NCI-H2227 treated with DMSO at 0.1 percent for 48 hours (cell line): ENCODE measurements around the gene CIAO2A.
"Not testable (repeated sequence)": the region's sequence is repeated elsewhere in the genome, so short reads cannot be mapped to it uniquely, and the experiment has no call there.

ENCODE experiments used
- DNase-seq: peaks from one replicate; lab custom pipeline; 2025; lab: John Stamatoyannopoulos, UW

Gene CIAO2A

GRCh38 chr15:64071931-64072765 lies 21.5 kb downstream of the CIAO2A start:
- DNase-seq, result no peak

DNA sequence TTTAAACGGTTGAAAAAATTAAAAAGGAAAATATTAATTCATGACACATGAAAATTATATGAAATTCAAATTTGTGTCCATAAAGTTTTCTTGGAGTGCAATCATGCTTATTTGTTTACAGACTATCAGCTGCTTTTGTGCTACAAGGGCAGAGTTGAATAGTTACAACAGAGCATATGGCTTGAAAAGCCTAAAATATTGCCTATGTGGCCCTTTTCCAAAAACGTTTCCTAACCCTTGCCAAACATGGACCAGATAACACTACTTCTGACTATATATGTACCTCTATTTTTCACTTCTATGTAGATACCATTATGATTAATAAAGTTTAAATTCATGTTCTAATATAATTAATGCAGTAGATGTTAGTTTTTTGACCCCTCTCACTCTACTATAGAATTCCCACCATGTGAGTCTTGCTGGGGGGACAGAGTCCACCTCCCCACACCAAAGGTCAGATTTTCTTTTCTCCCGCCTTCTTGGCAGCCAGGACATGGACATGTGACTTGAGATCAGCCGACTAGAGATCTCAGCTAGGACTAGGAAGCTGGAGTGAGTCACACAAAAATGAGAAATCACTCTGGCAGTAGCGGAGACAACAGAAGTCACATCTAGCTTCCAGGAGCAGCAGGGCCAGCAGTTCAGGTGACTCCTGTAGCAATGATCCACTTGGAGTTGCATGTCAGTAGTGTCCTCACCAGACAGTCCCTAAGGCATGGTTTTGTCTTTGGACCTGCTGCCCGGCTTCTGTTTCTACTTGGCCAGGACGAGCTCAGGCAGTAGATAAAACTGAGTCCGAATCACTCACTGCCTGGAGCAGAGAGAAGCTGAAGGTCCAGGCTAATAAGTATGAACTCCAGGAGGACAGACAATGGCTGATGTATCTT lies 22.4 kb downstream of the CIAO2A start:
- no peak for DNase-seq

- no peak for DNase-seq
Measured at GRCh38 chr15:64070106-64070505, 23.5 kb downstream of the CIAO2A start.

- DNase-seq, result no peak
Measured at GRCh38 chr15:64068133-64068532, 25.5 kb downstream of the CIAO2A start.

DNA sequence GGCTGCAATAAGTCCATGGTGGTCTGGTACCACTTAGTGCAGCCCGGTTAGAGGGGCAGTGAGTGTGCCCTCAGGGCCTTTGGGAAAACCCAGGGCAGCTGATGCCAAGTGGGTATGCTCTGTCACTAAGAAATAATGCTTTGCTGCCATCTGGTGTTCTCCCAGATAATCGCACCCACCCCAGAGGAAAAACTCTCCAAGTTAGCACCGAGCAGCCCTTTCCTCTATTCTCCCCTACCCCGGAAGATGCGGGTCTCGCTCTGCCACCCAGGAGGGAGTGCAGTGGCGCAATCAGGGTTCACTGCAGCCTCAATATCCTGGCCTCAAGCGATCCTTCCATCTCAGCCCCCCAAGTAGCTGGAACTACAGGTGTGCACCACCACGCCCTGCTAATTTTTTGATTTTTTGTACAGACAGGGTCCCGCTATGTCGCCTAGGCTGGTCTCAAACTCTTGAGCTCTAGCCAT lies 26.0 kb downstream of the CIAO2A start:
- peak; percentile 38 for DNase-seq

GRCh38 chr15:64066451-64066850 lies 27.2 kb downstream of the CIAO2A start:
- no peak for DNase-seq

DNA sequence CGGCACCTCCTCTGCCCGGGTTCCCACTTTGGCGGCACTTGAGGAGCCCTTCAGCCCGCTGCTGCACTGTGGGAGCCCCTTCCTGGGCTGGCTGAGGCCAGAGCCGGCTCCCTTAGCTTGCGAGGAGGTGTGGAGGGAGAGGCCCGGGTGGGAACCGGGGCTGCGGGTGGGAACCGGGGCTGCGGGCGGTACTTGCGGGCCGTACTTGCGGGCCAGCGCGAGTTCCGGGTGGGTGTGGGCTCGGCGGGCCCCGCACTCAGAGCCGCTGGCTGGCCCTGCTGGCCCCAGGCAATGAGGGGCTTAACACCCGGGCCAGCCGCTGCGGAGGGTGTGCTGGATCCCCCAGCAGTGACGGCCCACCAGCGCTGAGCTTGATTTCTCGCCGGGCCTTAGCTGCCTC lies 32.9 kb downstream of the CIAO2A start:
- no peak for DNase-seq

- not testable (repeated sequence) for DNase-seq
Measured at GRCh38 chr15:64059104-64059503, 34.5 kb downstream of the CIAO2A start.

DNA sequence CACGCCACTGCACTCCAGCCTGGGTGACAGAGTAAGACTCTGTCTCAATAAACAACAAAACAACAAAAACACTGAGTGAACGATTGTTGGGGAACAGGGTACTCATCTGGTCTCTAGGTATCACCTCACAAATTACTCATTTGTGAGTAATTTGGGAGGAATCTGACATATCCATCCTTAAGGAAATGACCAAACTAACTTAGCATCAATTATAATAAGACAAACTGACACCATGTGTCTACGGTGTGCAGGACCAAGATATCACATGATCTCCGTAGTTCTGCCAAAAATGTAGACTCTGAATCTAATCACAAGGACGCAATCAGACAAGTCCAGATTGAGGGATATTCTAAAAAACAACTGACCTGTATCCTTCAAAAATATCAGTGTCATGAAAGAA lies 35.4 kb downstream of the CIAO2A start:
- no peak for DNase-seq

GRCh38 chr15:64053674-64054073 lies 40.0 kb downstream of the CIAO2A start:
- DNase-seq, result not testable (repeated sequence)

GRCh38 chr15:64052925-64053491 lies 40.6 kb downstream of the CIAO2A start:
- DNase-seq, result no peak

GRCh38 chr15:64051407-64052259 lies 42.0 kb downstream of the CIAO2A start:
- DNase-seq, result no peak

- no peak for DNase-seq
Measured at GRCh38 chr15:64051093-64051402, 42.6 kb downstream of the CIAO2A start.

DNA sequence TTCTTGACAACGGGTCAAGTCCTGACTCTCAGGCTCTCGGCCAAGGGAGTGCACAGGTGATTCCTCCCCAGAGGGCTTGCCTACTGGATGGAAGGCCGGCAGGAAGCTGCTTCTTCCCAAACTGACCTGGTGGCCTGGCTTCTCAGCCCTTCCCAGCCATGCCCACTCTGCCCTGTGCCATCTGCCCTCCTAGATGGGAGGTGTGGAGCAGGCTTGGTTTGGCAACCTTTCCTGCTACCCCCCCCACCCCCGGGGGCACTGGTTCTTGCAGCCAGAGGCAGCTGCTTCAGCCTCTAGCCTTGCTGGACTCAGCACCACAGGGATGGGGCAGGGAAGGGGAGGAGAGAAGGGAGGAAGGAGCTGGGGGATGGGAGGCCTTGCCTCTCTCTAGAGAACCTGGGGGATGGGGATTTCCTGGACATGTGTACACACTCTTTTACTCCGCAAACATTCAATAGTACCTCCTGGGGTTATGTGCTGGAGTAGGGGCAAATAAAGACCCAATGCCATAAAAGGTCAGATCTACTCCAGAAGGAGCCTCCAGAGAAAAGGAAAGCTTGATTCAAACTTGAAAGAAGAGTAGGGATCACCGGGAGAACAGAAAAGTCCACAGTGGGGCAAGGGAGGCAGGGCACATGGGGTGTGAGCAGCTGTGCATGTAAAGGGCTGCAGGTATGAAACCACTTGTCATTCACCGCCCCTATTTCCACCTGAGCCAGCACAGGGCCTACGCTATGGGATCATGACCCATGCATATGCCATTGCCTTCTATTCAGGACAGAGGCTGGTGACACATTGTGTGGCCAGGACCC lies 43.2 kb downstream of the CIAO2A start:
- DNase-seq, result no peak

DNA sequence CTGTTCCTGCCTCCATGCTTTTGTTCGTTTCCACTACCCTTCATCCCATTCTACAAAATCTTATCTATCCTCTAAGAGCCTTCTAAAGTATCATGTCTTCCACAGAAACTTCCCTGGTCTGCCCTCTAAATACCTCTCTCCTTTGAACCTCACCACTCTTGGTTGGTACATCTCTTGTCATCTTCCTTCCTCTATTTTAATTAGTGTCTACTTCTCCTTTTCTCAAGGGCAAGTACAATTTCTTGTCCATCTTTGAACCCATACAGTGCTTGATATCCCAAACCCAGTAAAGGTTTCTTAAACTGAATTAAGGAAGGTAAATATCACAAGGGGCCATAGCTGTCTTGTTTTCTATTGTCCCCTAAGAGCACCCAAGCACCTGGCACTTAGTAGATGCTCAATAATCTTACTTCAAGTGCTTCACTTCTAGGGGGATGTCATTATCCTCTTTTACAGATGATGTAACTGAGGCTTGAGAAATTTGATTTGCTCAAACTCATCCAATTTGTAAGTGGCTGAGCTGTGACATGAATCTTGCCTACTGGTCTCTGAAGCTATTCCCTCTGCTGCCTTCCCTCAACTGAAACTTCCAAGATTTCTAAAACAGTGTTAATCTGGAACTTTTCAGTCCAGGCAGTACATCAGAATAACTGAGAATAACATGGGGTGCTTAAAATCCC lies 44.7 kb downstream of the CIAO2A start:
- no peak for DNase-seq

GRCh38 chr15:64046421-64047153 lies 47.1 kb downstream of the CIAO2A start, which contains the start of gene DAPK2:
DAPK2 (minus strand) TSS chr15:64046485; CDS start chr15:64040261, 6,224 bp downstream.
- no peak for DNase-seq

DNA sequence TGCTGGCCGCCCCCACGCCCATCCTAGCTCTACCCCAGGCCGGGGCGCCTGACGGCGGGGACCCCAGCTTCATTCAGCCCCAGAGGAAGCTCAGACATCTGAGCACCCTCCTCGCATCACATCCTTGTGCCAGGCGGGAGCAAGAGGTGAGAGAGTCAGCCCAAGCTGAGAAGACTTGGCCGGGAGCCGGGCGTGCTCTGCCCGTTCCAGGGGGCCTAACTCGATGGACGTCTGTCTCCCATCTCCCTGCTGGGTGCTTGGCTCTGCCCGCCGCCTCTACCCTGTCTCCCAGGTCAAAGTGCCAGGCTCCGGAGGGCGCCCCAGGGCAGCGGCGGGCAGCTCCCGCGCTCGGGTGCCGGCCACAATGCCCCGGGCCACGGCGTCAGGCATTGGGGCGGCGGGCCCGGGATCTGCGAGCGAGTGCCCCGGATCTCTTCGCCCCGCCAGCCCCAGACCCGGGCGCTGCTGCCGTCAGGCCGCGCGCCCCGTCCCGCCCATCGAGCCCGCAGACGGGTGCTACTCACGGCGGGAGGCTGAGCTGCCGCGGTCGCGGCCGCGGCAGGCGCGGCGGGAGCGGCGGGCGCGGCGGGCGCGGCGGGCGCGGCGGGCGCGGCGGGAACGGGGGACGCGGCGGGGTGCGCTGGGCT lies 47.7 kb downstream of the CIAO2A start:
- no peak for DNase-seq

GRCh38 chr15:64045101-64045435 lies 48.6 kb downstream of the CIAO2A start:
- no peak for DNase-seq
